SK-N-SH (cell line): Measurements from ENCODE around the gene PLA2G4C. TPM values are rescaled to one million over a fixed set of nuclear protein-coding genes. Genes with fewer than 3 reads are reported as not detected.

Source experiments
- CTCF ChIA-PET: fragments of 300-600, 350-600 bp; formaldehyde crosslinking; extraction: SDS; loops from one replicate; lab custom pipeline; 2021; lab: Yijun Ruan, JAX
- POLR2A ChIA-PET: fragments of 350-600 bp; sonication (Branson Sonifier 250); formaldehyde crosslinking; extraction: SDS; loops from one replicate; lab custom pipeline; 2020; ENCODE audit warnings: antibody characterized with exemption, inconsistent platforms; lab: Yijun Ruan, JAX
- DNase-seq: peaks from one replicate; pipeline ENCODE4 v3.0.0; 2012
- H2AFZ ChIP-seq: fragments of 200-600 bp; sonication (generic); 2 replicates; pipeline ENCODE4 v1.8.1; 2016; ENCODE audit warnings: antibody characterized with exemption, mild to moderate bottlenecking, low read depth
- H3F3A ChIP-seq: fragments of 200-600 bp; sonication (generic); replicated peaks from 2 replicates; pipeline ENCODE3; 2016; ENCODE audit warnings: antibody characterized with exemption, mild to moderate bottlenecking; ENCODE audit not compliant: insufficient read depth
- H3K27ac ChIP-seq, 2 experiments: fragments of 200-500 bp in 1 of 2; fragments of 200-600 bp in 1 of 2; sonication (Bioruptor generic) in 1 of 2; sonication (generic), shearing (Covaris generic) in 1 of 2; 2 replicates each; pipeline versions ENCODE4 v1.5.1 to v1.6.1; 2014 to 2016; ENCODE audit warnings: low read depth in 2 of 2, inconsistent platforms in 1 of 2, low read length in 1 of 2, mild to moderate bottlenecking in 1 of 2, mixed read lengths in 1 of 2
- H3K27me3 ChIP-seq: fragments of 200-600 bp; sonication (generic), shearing (Covaris generic); 2 replicates; pipeline ENCODE4 v1.6.1; 2016; ENCODE audit warnings: mixed run types; ENCODE audit not compliant: insufficient read depth
- H3K36me3 ChIP-seq, 2 experiments: fragments of 200-500 bp in 1 of 2; fragments of 200-600 bp in 1 of 2; sonication (Bioruptor generic) in 1 of 2; sonication (generic) in 1 of 2; replicated peaks in 1 of 2; 2 replicates each; pipeline versions ENCODE3 to v1.5.1; 2014 to 2016; ENCODE audit warnings: low read length in 1 of 2, mild to moderate bottlenecking in 1 of 2; ENCODE audit not compliant: insufficient read depth in 2 of 2, control insufficient read depth in 1 of 2
- H3K4me1 ChIP-seq, 2 experiments: fragments of 200-500 bp in 1 of 2; fragments of 200-600 bp in 1 of 2; sonication (Bioruptor generic) in 1 of 2; sonication (generic), shearing (Covaris generic) in 1 of 2; 2 replicates each; pipeline versions ENCODE4 v1.5.1 to v1.6.1; 2014 to 2016; ENCODE audit warnings: low read depth in 1 of 2, low read length in 1 of 2, mixed run types in 1 of 2; ENCODE audit not compliant: insufficient read depth in 2 of 2, control insufficient read depth in 1 of 2
- H3K4me2 ChIP-seq: fragments of 200-600 bp; sonication (generic), shearing (Covaris generic); 2 replicates; pipeline ENCODE4 v1.6.1; 2017; ENCODE audit warnings: mixed run types
- H3K4me3 ChIP-seq, 2 experiments: fragments of 200-500 bp in 1 of 2; fragments of 200-600 bp in 1 of 2; sonication (Bioruptor generic) in 1 of 2; sonication (generic), shearing (Covaris generic) in 1 of 2; 2 replicates each; pipeline versions ENCODE4 v1.5.1 to v1.8.1; 2014 to 2016; ENCODE audit warnings: low read depth in 2 of 2, inconsistent platforms in 1 of 2, low read length in 1 of 2, mild to moderate bottlenecking in 1 of 2, mixed read lengths in 1 of 2, moderate library complexity in 1 of 2
- H3K79me2 ChIP-seq: fragments of 200-600 bp; sonication (generic); 2 replicates; pipeline ENCODE4 v1.8.1; 2017; ENCODE audit warnings: mild to moderate bottlenecking; ENCODE audit not compliant: insufficient read depth
- H3K9ac ChIP-seq: fragments of 200-600 bp; sonication (generic); 2 replicates; pipeline ENCODE4 v1.6.1; 2017; ENCODE audit warnings: mixed run types
- H3K9me2 ChIP-seq: fragments of 200-600 bp; sonication (generic); 2 replicates; pipeline ENCODE4 v1.6.1; 2017; ENCODE audit warnings: mixed run types
- H3K9me3 ChIP-seq: fragments of 200-600 bp; sonication (generic); 2 replicates; pipeline ENCODE4 v1.6.1; 2017; ENCODE audit warnings: mixed run types, mild to moderate bottlenecking, moderate library complexity
- H4K20me1 ChIP-seq: fragments of 200-600 bp; sonication (generic); 2 replicates; pipeline ENCODE4 v1.6.1; 2017; ENCODE audit warnings: mild to moderate bottlenecking, mixed run types; ENCODE audit not compliant: insufficient read depth
- CHD2 ChIP-seq: fragments of 150-350 bp; IDR thresholded peaks from 2 replicates; pipeline ENCODE4 v1.6.1; 2018; ENCODE audit warnings: low read length; ENCODE audit not compliant: partially characterized antibody
- EP300 ChIP-seq, 2 experiments: IDR thresholded peaks; 2 replicates each; pipeline versions ENCODE4 v1.4.0 to v1.6.1; 2012; ENCODE audit warnings: borderline replicate concordance in 1 of 2, low read depth in 1 of 2, low read length in 1 of 2
- EZH2phosphoT487 ChIP-seq: fragments of 200-600 bp; sonication (generic); IDR thresholded peaks from 2 replicates; pipeline ENCODE4 v1.6.1; 2017; ENCODE audit warnings: low read depth, mixed run types, mild to moderate bottlenecking, antibody characterized with exemption, moderate library complexity, borderline replicate concordance
- GATA2 ChIP-seq: sonication (generic); formaldehyde crosslinking; IDR thresholded peaks from 2 replicates; pipeline ENCODE4 v1.5.0; 2020; ENCODE audit warnings: mild to moderate bottlenecking, missing genetic modification reagents
- JUND ChIP-seq: IDR thresholded peaks from 2 replicates; pipeline ENCODE4 v1.4.0; 2012
- NRF1 ChIP-seq: IDR thresholded peaks from 2 replicates; pipeline ENCODE4 v1.6.1; 2012; ENCODE audit warnings: low read depth, mild to moderate bottlenecking, low read length
- RAD21 ChIP-seq: IDR thresholded peaks from 2 replicates; pipeline ENCODE4 v1.6.1; 2012; ENCODE audit warnings: mild to moderate bottlenecking, low read length
- RFX5 ChIP-seq: IDR thresholded peaks from 2 replicates; pipeline ENCODE4 v1.6.1; 2012; ENCODE audit warnings: mild to moderate bottlenecking, improper control_type of control experiment, low read length
- RXRA ChIP-seq: IDR thresholded peaks from 2 replicates; pipeline ENCODE4 v1.4.0; 2012; ENCODE audit warnings: low read depth, mild to moderate bottlenecking, borderline replicate concordance
- SMC3 ChIP-seq: IDR thresholded peaks from 2 replicates; pipeline ENCODE4 v1.6.1; 2012; ENCODE audit warnings: low read depth, low read length, improper control_type of control experiment
- TCF12 ChIP-seq: IDR thresholded peaks from 2 replicates; pipeline ENCODE4 v1.4.0; 2012
- TEAD4 ChIP-seq: IDR thresholded peaks from 2 replicates; pipeline ENCODE4 v1.4.0; 2012; ENCODE audit warnings: mild to moderate bottlenecking, borderline replicate concordance; ENCODE audit not compliant: insufficient read depth
- YY1 ChIP-seq: IDR thresholded peaks from 2 replicates; pipeline ENCODE4 v1.4.0; 2012; ENCODE audit warnings: low read depth, mild to moderate bottlenecking
- WGBS: methylation state at CpG from one replicate; pipeline ENCODE4 v1.1.6; 2017; ENCODE audit warnings: low lambda C conversion rate; 5-methylcytosine and 5-hydroxymethylcytosine counted together
- polyA plus RNA-seq, 3 experiments: library from polyadenylated mRNA; depleted of rRNA; stranded (reverse); fragments of >200 nt; gene quantifications; 2 replicates each; pipeline ENCODE4 v1.2.3, GENCODE V29; 2012
- TF ChIP-seq, protein P1 (sequence below): IDR thresholded peaks from 2 replicates; pipeline ENCODE4 v1.6.1; 2012; ENCODE audit warnings: mild to moderate bottlenecking, low read depth, low read length, moderate library complexity

Gene PLA2G4C
- polyA plus RNA-seq, 1 of the 3 experiments (the other 2 are of a cell fraction), result 6.1 TPM

DNA sequence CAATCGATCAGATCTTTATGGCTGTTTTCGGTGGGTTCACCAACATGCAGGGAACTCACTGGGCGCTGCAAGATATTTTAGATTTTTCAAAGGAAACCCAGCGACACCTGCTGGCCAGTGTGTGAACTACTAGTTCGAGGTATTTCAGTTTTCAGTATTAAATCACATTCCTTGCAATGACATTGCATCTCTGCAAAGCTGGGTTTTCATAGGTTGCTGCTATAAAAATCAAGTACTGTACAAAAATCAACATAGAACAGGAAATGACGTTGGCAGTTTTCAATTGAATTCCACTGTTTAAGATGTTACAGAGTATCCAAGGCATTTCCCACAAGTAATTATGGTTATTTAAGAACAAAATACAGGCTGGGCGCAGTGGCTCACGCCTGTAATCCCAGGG lies 41.9 kb upstream of the PLA2G4C start (continued):
- TF ChIP-seq, protein P1, sequence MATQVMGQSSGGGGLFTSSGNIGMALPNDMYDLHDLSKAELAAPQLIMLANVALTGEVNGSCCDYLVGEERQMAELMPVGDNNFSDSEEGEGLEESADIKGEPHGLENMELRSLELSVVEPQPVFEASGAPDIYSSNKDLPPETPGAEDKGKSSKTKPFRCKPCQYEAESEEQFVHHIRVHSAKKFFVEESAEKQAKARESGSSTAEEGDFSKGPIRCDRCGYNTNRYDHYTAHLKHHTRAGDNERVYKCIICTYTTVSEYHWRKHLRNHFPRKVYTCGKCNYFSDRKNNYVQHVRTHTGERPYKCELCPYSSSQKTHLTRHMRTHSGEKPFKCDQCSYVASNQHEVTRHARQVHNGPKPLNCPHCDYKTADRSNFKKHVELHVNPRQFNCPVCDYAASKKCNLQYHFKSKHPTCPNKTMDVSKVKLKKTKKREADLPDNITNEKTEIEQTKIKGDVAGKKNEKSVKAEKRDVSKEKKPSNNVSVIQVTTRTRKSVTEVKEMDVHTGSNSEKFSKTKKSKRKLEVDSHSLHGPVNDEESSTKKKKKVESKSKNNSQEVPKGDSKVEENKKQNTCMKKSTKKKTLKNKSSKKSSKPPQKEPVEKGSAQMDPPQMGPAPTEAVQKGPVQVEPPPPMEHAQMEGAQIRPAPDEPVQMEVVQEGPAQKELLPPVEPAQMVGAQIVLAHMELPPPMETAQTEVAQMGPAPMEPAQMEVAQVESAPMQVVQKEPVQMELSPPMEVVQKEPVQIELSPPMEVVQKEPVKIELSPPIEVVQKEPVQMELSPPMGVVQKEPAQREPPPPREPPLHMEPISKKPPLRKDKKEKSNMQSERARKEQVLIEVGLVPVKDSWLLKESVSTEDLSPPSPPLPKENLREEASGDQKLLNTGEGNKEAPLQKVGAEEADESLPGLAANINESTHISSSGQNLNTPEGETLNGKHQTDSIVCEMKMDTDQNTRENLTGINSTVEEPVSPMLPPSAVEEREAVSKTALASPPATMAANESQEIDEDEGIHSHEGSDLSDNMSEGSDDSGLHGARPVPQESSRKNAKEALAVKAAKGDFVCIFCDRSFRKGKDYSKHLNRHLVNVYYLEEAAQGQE, result no peak
- TF ChIP-seq YY1 (no peak), TCF12 (no peak), EZH2phosphoT487 (no peak), EP300 (IDR thresholded peaks at IDR 0.05; ENCODE audit: borderline replicate concordance in 1 of 2, low read depth in 1 of 2, low read length in 1 of 2) (no peak), NRF1 (no peak), CHD2 (no peak), TEAD4 (no peak), SMC3 (peak; percentile 88), JUND (no peak), RAD21 (peak; percentile 83), GATA2 (no peak), RXRA (no peak), RFX5 (no peak)

DNA sequence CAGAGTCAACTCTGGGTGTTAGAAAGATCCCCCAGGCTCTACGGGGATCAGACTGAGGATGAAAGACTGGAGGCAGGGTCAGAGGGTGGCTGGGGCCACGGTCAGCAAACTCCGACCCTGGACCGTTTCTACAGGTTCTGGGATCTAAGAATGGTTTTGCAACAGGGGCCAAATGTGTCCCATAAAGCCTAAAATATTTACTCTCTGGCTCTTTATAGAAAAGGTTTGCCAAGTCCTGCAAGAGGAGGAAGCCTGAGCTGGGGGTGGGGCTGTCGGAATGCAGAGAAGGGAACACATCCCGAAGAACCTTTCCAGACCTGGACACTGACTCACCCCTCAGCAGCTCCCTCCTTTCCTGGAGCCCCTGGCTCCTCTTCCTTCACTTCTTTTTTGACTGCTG lies 38.8 kb upstream of the PLA2G4C start:
- no peaks in the 10 kb centered on the region; a peak in 1 of 4 replicates for H3K4me1 ChIP-seq
- H3F3A ChIP-seq, result no peaks in the 10 kb centered on the region
- 90% methylated on average over 6 of the region's 6 CpGs for WGBS
- no peak overlapping the region for H3K4me3 ChIP-seq
- no peak for TF ChIP-seq EZH2phosphoT487
- ChIA-PET POLR2A (interaction anchor here (0.7 kb wide), 1 partner anchor 734 kb away, joined by 4 read pairs; no protein-coding TSS in a partner anchor), CTCF (interaction anchor here (2.0 to 16.3 kb wide), 3 partner anchors 43 to 186 kb away, joined by 5 to 168 read pairs (median 5); partner anchors contain the start of gene PLA2G4C)
- no peaks in the 10 kb centered on the region for H3K9me2 ChIP-seq
- no peak overlapping the region for H3K9ac ChIP-seq
- no peaks in the 10 kb centered on the region for H4K20me1 ChIP-seq
- H3K79me2 ChIP-seq, result no peaks in the 10 kb centered on the region
- peaks cover 6 to 7% of the 10 kb centered on the region in 2 experiments for H3K36me3 ChIP-seq
- no peak overlapping the region for H3K4me2 ChIP-seq
- no peak overlapping the region for H2AFZ ChIP-seq
- H3K27me3 ChIP-seq, result no peaks in the 10 kb centered on the region
- H3K27ac ChIP-seq, result no peak overlapping the region
- DNase-seq, result no peak
- no peaks in the 10 kb centered on the region for H3K9me3 ChIP-seq
